Measurements from ENCODE around the gene LAMA4. TPM values are rescaled to one million over a fixed set of nuclear protein-coding genes. Genes with fewer than 3 reads are reported as not detected.

Gene LAMA4
- polyA plus RNA-seq, 3 donors, result 83.5 to 101 (median 97.8) TPM

- peak in 8 of 11 donors; percentile 16 to 48 (median 34) for DNase-seq (ENCODE audit: extremely low read depth in 1 of 11, low read depth in 9 of 11, low spot score in 4 of 11)
Observed at GRCh38 chr6:112086744-112087135, 167.6 kb downstream of the LAMA4 start.

GRCh38 chr6:112085286-112086065 is 168.9 kb downstream of the LAMA4 start:
- no peak for DNase-seq (ENCODE audit: extremely low read depth in 1 of 11, low read depth in 9 of 11, low spot score in 4 of 11)

- DNase-seq (ENCODE audit: extremely low read depth in 1 of 11, low read depth in 9 of 11, low spot score in 4 of 11), result no peak
Observed at GRCh38 chr6:112081569-112081968, 172.8 kb downstream of the LAMA4 start.

- DNase-seq (ENCODE audit: extremely low read depth in 1 of 11, low read depth in 9 of 11, low spot score in 4 of 11), result no peak
Observed at GRCh38 chr6:112066606-112067005, 187.8 kb downstream of the LAMA4 start.

- no peak for DNase-seq (ENCODE audit: extremely low read depth in 1 of 11, low read depth in 9 of 11, low spot score in 4 of 11)
Observed at GRCh38 chr6:112065426-112065986, 188.9 kb downstream of the LAMA4 start.

GRCh38 chr6:112062966-112063365 is 191.4 kb downstream of the LAMA4 start:
- no peak for DNase-seq (ENCODE audit: extremely low read depth in 1 of 11, low read depth in 9 of 11, low spot score in 4 of 11)

GRCh38 chr6:112061605-112062004 is 192.8 kb downstream of the LAMA4 start:
- DNase-seq (ENCODE audit: extremely low read depth in 1 of 11, low read depth in 9 of 11, low spot score in 4 of 11), result no peak

Other genes starting within 250 kb of the LAMA4 start
- 1 to 10 TPM; 2.5 to 3.8 (median 3.3) TPM for gene CCN6, start 200.5 kb downstream of the LAMA4 start, polyA plus RNA-seq (ENCODE audit: insufficient read length in 3 of 3)
- gene TUBE1, start 167.1 kb downstream of the LAMA4 start, polyA plus RNA-seq (ENCODE audit: insufficient read length in 3 of 3), result 10 to 100 TPM; 25.9 to 50.8 (median 32.1) TPM
- gene FAM229B, start 167.0 kb downstream of the LAMA4 start, polyA plus RNA-seq (ENCODE audit: insufficient read length in 3 of 3), result 10 to 100 TPM; 39.9 to 47.9 (median 44.4) TPM
- under 1 TPM; 0.29 to 0.55 (median 0.37) TPM for gene RFPL4B, start 92.8 kb upstream of the LAMA4 start, polyA plus RNA-seq (ENCODE audit: insufficient read length in 3 of 3)